HG03565 (cell line): ENCODE data around the gene SEPTIN12.

ENCODE experiments used
- ATAC-seq: cut with Tn5 transposase; IDR thresholded peaks from one replicate; pipeline ENCODE4 v1.9.1; 2021; ENCODE audit warnings: mild to moderate bottlenecking, moderate library complexity; ENCODE audit not compliant: unreplicated experiment

SEPTIN12 gene

DNA sequence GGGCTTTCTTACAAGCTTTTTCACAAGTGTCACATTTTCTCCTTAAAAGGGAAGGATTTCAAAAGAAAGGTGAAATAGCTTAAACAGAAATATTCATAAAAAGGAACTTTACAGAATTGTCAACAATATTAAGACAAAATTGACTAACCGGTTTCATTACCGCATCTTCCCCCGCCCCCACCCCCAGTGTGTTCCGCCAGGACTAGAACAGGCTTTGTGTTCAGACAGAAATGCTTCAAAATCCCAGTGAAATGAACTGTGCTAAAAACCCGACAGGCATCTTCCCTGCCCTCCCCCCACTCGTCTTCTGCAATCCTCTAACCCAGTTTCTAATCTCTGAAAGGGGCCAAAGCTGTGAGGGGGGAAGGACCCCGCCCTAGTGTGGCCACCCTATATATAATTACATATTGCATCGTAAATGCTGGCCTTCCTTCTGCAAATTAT, 15.3 kb upstream of the SEPTIN12 start:
- ATAC-seq = no peak

DNA sequence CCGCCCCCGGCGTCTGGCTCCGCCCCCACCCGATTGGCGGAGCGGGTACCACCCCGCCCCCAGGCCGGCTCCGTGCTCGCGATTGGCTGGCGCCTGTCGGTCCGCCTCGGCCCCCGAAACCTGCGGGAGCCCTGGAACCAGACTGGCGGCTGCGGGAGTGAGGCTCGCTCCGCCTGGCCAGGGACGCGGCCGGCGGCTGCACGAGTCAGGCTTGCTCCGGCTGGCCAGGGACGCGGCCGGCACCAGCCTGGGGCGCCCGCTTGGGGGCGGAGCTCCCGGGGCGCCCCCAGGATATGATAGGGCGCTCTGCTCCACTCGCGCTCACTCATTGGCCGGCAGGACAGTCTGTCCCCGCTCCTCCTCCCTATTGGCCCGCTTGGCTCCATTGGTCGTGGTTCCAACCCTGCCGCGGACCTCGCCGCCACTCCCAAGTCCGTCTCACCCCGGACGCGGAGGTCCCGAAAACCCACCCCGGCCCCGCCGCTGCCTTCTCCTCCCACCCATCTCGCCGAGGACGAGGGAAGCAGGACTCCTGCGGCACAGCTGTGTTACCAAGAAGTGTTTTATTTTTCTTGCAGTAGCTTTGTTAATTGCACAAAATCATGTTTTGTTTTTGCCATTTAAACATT, 14.6 kb upstream of the SEPTIN12 start:
- ATAC-seq = peak; percentile 82

DNA sequence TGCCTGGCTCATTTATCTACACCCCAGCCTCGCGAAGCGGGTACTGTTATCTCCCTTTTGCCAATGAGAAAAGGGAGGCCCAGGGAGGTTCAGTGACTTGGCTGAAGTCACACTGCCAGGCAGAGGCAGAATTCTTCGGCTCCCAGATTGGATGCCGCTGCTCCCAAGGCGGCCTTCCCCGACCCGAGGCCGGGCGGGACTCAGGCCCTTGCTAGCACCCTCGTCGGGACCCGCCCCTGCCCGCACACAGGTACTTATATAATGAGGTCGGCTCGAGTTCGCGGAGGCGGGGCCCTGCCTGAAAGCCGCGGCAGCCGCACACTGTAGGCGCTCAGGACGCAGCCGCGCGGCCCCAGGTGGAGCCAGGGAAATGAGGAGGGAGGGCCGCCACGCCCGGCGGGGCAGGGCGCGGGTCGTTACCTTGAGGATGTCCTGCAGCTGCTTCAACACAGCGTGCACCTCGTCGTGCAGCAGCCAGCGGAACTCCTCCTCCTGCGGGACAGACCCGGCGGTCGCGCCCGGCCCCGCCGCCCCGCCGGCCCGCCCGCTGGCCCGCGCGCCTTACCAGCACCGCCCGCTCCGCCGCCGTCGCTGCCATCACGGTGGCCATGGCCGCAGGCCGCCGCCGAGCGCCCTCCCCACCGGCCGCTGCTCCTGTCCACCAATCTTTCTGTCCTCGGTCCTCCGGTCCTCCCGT, 14.0 kb upstream of the SEPTIN12 start, which contains the start of gene ROGDI:
TSS of gene ROGDI (minus strand) at position 672 of the 697 bp plus-strand sequence. CDS start at position 610, 62 bp downstream.
- ATAC-seq = peak; percentile 44

DNA sequence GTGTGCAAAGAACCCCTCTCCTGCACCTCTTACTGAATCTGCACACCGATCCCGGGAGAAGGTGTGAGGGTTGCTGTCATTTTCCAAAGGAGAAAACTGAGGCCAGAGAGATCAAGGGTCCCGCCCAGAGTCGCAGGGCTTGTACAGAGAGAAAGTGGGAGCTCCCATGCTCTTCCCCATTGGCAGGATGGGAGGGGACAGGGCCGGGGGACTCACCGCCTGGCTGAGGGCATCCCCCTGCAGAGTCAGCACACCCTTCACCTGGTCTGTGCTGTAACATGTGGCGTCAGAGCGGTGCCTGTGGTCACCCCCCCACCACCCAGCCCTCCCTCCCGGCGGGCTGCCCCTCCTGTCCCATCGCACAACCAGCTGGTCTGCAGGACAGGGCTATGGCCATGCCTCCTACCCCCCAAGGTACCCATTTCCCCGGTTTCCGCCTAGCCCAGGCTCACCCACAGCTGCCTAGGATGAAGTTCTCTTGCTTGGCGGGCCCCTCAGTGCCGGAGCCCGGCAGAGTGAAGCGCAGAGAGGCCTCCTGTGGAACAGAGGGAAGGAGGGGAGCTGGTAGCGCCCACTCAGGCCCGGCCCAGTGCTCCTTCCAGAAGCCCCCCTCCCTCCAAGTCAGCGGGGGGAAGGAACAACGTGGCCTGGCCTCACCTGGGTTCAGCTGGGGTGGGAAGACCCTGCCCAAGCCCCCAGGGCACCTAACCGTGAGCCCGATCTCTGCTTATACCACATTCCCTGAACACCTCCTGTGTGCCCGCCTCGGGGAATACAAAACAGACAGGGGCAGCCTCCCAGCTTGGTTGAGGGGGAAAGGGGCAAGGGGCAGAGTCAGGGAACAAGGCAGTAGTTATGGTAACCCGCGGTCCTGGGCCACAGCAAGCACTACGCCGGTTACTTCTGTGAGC, 13.2 kb upstream of the SEPTIN12 start:
- no peak for ATAC-seq

DNA sequence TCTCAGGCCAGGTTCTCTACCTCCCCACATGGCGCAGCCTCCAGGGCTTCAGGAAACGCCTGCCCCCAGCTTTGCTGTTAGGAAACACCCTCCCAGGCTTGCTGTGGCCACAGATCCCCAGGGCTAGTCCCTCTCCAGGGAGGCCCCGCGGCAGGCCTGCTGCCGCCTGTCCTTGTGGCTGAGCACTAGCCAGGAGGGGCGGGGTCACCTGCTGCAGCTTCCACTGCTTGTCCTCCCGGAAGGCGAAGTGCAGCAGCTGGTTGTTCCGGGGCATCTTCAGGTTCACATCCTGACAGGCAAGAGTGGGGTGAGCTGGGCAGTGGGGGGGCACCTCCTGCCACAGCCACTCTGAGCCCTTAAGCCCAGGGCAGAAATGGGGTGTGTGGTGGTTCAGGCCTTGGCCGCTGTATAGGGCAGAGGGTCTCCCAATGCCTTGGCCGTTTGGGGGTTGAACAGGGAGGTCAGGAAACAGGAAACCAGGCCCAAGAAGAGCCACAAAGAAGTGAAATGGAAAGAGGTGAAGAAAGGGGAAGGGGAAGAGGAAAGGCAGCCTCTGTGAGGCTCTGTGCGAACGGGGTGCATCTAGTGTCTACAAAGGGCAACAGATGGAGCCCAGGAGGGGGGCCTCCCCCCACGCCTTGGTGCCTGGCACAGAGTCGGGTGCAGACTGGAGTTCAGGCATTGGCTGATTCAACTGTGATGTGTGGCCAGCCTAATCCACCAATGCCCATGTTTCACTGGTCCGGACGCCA, 12.3 kb upstream of the SEPTIN12 start:
- ATAC-seq = no peak

DNA sequence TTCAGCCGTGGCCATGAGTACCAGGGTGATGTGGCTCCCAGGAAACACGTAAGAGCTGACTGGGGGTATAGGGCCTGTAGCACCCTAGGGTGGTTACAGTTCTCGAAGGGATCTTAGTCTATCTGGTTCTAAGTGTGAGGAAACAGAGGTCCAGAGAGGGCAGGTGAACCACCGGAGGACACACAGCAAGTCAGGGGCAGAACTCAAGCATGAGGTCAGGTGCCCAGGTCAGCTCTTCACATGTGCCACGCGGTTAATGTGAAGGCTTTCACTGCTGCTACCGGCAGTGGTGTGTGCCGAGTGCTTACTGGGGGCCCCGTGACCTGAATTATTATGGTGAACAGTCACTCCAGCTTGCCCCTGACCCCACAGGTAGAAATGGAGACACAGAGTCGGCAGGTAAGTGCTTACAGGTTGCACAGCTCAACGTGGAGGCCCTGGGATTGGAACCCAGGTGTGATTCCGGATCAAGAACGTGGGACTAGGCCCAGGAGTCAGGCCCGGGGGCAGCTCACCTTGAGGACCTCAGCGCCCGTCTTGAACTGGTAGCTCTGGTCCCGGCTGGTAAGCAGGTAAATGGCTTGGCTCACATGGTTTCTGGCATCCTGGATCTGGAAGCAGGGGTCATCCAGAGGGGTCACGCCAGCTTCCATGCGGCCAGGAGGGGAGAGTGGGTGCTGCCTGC, 11.2 kb upstream of the SEPTIN12 start:
- no peak for ATAC-seq

DNA sequence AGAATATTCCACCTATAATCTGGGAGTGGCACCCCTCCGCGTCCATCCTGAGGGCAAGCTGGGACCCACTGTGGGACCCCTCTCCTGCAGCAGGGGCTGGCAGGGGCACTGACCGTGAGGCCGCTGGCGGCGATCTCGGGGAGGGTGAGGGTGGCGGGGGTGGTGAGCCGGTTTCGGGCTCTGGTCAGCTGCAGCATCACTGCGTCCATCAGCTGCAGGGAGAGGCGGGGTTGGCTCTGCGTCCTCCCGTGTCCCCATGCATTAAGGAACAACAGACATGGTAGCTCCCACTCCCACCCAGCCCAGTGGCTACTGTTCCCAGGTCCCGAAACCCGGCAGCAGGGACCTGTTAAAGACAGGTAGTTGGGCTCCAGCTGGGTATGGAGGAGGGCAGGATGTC, 10.3 kb upstream of the SEPTIN12 start:
- ATAC-seq = no peak

DNA sequence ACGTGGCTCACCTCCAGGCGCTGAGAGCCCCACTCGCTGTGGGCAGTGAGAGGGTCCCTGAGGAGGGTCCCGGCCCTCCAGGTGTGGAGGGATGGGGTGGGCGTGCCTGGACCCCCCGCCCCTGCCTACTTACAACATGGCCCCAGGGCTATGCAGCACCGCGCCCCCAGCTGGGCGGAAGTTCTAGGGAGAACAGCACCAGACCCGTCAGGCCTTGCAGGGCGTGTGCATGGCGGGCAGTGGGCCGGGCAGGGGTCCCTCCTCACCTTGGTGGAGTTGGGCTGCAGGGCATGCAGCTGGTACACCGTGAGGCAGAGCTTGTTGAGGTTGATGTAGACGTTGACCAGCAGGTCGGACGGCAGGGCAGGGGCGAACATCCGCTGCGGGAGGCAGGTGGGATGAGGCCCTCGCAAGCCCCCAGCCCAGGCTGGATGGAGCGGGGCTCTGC, 9.7 kb upstream of the SEPTIN12 start:
- ATAC-seq = no peak

DNA sequence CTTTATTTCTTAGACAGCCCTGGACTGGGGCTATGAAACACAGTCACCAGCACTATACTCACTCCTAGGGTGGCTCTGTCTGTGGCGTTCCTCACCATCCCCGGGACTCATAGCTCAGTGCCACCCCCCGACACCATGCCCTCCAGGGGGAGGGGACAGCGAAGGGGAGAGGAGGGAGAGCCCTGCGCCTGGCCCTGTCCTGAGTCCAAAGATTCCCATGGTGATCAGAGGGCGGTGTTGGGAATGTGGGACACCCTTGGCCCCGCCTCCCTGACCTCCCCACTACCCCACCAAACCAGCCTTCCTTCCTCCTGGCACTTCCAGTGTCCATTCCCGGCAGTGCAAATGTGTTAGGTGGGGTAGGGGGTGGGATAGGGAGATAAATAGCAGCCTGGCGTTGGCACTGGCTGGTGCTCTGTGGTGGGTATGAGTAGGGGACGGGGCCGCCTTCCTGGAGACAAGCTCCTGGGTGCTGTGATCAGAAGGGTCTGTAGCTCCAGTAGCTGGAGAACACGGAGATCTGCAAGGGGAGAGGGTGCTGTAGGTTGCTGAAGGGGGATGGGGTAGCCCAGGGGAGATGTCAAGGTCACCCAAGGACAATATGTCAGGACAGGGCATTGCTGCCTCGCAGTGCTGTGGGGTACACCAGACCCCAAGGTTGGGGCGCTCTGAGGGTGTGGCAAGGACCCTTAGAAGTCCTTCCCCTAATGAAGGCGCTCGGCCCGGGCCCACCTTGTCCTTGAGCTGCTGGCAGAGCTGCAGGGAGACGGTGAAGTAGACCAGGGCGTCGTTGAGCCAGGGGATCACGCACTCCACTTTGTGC, 9.0 kb upstream of the SEPTIN12 start:
- no peak for ATAC-seq

DNA sequence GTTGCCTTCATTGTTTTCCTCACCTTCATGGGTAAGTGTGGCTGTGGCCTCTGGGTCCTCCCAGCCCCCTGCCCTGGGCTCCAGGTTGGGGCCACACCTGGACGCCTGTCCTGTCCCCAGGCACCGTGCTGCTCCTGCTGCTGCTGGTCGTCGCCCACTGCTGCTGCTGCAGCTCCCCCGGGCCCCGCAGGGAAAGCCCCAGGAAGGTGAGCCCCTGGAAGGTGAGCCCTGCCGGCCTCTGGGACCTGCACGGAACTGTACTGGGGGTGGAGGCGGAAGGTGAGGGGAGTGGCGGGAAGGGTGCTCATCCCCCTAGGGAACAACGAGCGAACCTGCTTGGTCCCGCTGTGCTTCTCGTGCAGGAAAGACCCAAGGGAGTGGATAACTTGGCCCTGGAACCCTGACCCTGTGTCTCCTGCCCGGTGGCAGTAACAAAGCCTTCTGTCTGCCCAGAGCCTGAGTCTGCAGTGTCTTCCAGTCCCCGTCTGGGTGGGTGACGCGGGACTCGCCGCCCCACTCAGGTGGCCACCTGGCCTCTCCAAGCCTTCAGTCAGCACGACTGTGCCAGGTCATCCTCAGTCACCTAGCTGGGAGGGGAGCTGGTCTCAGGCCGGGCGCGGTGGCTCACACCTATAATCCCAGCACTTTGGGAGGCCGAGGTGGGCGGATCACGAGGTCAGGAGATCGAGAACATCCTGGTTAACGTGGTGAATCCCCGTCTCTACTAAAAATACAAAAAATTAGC, 7.9 kb upstream of the SEPTIN12 start:
- ATAC-seq = no peak

DNA sequence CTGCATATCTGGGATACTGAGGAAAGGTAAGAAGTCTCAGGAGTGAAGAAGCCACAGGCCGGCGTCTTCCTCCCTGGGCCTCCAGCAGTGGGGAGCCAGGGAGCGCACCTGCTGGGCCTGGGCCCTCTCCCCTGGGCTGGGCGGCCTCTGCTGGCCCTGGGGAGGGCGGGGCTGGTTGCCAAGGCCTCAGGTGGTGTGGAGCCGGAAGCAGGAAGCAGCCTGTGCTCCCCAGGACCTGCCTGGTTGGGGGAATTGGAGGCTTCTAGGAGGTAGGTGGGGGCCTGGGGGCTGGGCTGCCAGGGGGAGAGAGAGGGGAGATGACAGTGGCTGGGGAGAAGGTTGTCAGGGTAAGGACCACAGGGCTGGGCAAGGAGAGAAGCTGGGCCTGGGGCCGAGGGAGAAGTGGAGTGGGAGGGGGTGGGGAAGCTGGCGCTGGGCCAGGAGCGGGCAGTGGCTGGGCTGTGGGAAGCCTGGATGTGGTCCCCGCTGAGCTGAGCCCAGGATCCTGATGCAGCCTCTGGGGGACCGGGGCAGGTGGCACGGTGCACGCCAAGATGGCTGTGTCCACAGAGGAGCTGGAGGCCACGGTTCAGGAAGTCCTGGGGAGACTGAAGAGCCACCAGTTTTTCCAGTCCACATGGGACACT, 7.2 kb upstream of the SEPTIN12 start, which contains the start of gene SMIM22:
TSS of gene SMIM22 (plus strand) at position 189 of the 647 bp plus-strand sequence. CDS start at position 555, 366 bp downstream.
- ATAC-seq = no peak

DNA sequence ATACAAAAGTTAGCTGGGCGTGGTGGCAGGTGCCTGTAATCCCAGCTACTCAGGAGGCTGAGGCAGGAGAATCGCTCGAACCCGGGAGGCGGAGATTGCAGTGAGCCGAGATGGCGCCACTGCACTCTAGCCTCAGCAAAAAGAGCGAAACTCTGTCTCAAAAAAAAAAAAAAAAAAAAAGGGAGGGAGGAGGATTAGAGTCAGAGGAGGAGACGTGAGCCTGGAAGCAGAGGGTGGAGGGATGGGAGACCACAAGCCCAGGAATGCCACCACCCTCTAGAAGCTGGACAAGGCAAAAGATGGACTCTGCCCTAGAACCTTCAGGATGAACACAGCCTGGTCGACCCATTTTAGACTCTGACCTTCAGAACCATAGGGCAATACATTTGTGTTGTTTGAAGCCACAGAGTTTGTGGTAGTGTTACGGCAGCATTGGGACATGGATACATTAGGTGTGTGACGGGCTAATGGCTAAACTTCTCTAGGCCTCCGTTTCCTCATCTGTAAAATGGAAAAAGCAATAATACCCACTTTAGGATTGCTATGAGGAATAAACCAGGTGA, 4.9 kb upstream of the SEPTIN12 start:
- ATAC-seq = no peak

DNA sequence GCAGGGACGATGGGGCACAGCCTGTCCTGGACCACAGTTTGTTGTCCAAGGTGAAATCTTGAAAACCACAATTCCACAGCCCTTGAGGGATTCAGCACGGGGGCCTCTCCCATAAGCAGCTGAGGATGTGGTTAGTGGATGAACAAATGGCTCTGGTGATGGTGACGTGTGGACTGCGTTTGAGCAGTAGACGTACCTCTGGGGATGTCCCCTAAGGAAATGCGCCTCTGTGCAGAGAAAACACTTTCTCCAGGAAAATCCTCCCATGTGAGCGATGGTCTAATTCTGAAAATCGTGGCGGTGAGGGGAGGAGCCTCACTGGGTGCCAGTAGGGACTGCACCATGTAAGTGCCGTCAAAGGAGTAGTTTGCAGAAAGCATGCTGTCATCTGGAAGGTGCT, 2.7 kb upstream of the SEPTIN12 start:
- no peak for ATAC-seq

DNA sequence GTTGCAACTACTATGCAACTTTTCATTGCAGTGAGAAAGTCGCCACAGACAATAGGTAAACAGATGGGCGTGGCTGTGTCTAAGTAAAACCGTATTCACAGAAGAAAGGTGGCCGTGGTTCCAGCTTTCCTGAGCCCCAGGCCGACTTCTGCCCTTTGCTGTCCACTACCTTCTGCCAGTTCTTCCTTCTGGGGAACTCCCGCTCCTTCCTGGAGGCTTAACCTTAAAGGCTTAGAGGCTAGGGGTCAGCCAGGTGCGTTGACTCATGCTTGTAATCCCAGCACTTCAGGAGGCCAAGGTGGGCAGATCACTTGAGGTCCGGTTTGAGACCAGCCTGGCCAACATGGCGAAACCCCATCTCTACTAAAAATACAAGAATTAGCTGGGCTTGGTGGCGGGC, 2.1 kb upstream of the SEPTIN12 start:
- no peak for ATAC-seq

DNA sequence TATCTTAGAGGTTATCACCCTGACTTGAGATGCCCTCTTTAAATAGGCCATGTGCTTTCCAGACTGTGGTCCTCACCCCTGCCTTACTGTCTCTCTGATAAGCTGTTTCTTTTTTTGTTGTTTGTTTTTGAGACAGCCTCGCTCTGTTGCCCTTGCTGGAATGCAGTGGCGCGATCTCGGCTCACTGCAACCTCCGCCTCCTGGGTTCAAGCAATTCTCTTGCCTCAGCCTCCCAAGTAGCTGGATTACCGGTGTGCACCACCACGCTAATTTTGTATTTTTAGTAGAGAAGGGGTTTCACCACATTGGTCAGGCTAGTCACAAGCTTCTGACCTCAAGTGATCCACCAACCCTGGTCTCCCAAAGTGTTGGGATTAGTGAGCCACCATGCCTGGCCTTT, 765 bp upstream of the SEPTIN12 start:
- no peak for ATAC-seq

DNA sequence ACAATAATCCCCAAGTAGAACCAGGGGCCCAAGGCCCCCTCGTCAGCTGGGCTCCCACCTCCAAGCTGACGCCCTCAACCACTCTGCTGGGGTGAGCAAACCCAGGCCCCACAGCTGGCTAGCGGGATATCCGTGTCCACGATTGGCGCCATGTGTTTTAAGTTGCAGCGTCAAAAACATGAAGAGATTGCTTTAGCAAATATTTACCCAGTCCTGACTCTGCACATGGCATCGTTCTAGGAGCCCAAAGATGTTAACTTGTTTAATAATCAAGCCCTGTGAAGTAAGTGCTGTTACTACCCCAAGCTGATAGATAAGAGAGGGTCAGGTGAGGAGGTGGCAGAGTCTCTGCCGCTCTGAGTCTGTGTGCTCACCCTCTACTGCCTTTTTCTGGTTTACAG, 344 bp upstream of the SEPTIN12 start:
- ATAC-seq = no peak

DNA sequence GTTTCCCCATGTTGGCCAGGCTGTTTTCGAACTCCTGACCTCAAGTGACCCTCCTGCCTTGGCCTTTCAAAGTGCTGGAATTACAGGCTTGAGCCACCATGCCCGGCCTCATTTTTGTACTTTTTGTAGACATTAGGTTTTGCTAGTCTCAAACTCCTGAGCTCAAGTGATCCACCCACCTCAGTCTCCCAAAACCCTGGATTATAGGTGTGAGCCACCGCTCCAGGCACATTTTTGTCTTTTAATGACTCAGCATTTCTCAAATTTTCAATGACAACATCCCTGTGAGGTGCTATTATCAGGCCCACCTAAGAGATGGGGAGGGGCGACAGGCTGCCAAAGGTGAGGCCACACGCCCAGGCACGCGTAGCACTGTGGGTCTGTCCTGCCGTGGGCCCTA, 1.1 kb downstream of the SEPTIN12 start:
- ATAC-seq = no peak
